Activated CD4-positive, alpha-beta T cell treated with anti-CD3 and anti-CD28 coated beads for 4 hours (primary cell): ENCODE results near the gene GNG14.
"Not testable (repeated sequence)": the region's sequence is repeated elsewhere in the genome, so short reads cannot be mapped to it uniquely, and the experiment has no call there.

Experiments used
- DNase-seq, 2 donors: peaks; one replicate each; pipeline ENCODE4 v3.0.0-alpha.2; 2020

GNG14 gene

DNA sequence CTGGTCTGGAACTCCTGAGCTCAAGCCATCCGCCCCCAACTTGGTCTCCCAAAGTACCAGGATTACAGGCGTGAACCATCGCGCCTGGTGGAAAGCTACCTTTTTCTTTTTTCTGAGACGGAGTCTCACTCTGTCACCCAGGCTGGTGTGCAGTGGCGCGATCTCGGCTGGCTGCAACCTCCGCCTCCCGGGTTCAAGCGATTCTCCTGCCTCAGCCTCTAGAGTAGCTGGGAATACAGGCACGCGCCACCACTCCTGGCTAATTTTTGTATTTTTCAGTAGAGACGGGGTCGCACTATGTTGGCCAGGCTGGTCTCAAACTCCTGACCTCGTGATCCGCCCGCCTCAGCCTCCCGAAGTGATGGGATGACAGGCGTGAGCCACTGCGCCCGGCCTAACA, 9.6 kb downstream of the GNG14 start:
- DNase-seq = not testable (repeated sequence)

DNA sequence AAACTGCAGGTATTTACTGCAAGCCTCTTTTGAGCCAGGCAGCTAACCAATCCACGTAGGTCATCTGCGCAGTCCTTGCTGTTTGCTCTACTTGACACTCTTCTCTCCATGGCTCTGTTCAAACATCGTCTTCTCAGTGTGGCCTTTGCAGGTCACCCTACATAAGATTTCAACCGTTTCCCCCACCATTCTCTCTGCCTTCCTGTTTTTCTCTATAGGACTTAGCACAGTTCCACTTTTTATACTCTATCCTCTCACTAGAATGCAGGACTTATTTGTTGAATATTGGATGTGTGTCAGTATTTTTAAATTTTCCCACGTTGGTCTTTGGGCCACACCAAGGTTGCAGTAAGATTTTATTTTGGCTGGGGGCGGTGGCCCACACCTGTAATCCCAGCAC, 10.3 kb downstream of the GNG14 start:
- DNase-seq = no peak

DNA sequence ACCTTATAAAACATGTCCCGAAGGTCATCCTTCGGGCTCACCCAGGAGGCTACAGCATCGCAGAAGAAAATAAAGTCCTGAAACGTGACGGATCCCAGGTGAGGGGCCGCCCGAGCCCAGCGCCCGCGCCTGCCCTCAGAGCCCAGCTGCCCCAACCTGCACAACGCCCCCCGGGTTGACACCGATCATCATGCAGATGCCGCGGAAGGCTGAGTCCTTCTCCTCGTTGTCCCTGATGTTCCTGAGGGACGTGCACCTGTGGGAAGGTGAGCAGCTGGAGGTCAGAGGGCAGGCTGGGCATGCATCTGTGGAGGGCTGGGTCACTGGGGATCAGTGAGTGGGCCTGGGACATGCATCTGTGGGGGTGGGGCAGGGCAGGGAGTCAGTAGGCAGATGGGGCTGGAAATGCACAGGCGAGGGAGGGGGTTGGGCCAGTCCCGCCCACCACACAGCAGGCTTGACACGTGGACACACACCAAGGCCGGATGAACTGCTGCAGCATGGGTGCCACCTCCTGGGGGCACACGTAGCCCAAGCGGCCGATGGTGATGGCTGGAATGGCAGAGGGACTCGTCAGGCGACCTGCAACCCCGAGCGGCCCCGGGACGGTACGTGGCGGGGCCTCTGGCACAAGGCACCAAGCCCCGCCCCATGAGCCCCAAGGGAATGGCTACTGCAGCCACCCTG, 13.9 kb downstream of the GNG14 start:
- DNase-seq = no peak

DNA sequence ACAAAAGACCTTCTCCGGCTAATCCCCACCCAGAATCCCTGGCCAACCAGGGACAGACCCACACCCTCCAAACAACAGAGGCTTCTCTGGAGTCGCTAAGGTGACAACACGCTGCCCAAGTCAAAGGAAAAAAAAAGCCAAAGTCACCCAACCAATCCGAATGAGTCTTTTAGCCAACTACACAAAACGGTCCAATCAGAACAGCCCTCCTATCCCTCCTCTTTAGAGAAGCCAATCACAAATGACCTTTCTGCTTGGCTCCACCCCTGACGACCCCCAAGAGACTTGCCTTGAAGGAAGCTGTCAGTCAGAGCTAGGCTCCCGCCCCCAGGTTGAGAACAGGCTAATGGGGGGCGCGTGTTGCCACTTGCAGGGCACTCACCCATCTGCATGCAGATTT, 15.2 kb downstream of the GNG14 start:
- no peak for DNase-seq

DNA sequence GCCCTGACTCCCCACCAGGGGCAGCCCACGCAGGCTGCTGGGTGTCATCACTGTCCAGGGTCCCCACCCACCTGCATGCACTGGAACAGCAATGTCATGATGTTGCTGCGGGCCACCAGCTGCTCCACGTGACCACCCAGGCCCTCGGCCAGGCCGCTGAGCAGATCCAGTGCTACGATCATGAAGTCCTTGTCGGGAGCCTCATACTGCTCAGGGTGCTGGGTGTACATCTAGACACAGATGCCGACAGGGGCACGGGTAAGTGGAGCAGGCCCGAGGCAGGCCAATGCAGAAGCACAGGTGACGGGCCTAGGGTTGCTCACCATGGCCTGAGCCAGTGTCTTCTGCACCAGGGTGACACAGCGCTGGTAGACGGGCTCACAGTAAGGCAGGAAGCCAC, 17.4 kb downstream of the GNG14 start:
- DNase-seq = no peak

DNA sequence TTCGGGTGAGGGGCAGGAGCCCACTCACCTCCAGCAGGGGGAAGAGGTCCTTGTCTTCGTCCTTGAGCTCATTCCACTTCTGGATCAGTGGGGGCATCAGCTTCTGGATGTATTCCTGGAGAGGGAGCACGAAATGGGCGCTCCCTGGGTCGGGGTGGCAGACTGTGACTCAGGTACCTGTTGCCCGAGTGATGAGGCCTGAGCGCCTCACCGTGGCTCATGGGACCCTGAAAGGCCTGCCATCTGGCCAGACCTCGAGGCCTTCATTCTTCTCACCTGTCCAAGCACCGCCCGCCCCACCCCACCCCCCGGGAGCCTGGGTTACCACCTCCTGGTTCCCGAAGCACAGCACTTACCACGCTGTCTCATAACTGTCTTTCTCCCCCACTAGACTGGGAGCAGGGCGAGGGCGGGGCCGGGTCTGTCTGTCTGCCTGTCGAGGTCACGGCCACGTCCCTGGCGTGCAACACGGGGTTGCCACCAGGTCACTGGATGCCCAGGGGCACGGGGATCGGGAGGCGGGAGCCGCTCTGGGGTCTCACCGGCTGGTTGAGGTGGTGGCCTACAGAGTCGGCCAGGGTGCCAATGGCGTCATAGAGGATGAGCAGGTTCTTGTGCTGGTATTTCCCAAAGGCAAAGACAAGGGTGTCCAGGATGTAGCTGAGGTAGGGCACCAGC, 18.0 kb downstream of the GNG14 start:
- no peak for DNase-seq

DNA sequence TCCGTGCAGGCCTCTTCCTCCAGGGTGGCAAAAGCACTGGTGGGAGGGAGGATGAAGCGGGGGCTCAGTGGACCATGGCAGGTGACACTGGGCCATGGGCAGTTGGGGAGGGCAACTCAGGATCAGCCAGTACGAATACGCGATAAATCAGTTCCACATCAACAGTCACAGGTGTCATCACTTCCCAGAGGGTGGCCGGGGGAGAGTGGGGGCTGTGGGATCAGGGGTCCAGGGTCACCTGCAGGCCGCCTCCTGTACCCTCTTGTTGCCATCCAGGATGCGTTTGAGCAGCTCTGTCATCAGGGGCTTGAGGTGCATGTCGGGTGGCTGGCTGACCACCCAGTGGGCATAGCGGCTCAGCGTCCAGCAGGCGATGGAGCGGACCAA, 18.5 kb downstream of the GNG14 start:
- no peak for DNase-seq

DNA sequence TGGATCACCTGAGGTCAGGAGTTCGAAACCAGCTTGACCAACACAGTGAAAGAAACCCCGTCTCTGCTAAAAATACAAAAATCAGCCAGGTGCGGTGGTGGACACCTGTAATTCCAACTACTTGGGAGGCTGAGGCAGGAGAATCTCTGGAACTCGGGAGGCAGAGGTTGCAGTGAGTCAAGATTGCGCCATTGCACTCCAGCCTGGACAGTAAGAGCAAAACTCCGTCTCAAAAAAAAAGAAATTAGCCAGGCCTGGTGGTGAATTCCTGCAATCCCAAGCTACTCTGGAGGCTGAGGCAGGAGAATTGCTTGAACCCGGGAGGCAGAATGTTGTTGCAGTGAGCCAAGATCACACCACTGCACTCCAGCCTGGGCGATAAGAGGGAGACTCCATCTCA, 20.8 kb downstream of the GNG14 start:
- DNase-seq = no peak

DNA sequence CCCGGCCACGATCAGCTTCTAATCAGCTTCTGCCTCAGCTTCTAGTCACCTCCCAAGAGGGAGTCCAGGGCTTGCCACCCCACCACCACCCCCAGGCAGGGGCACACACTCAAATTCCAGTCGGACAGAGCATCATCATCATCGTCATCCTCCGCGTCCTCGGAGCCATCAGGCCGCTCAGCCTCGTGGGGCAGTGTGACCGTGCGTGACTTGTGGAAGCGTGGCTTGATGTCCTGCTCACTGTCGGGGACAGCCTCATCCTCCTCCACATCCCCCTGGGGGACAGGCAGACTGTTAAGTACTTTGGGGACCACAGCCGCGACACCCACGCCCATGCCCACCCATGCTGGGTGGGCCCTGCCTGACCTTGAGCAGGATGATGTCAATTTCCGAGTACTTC, 23.4 kb downstream of the GNG14 start:
- DNase-seq = no peak

DNA sequence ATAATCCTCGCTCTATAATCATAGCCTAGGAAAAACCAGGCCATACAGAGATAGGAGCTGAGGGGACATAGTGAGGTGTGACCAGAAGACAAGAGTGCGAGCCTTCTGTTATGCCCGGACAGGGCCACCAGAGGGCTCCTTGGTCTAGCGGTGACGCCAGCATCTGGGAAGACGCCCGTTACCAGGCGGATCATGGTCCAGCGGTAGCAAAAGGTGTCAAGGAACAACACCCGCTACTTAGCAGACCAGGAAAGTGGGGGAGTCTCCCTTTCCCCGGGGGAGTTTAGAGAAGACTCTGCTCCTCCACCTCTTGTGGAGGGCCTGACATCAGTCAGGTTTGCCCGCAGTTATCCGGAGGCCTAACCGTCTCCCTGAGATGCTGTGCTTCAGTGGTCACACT, 24.3 kb downstream of the GNG14 start:
- not testable (repeated sequence) for DNase-seq

DNA sequence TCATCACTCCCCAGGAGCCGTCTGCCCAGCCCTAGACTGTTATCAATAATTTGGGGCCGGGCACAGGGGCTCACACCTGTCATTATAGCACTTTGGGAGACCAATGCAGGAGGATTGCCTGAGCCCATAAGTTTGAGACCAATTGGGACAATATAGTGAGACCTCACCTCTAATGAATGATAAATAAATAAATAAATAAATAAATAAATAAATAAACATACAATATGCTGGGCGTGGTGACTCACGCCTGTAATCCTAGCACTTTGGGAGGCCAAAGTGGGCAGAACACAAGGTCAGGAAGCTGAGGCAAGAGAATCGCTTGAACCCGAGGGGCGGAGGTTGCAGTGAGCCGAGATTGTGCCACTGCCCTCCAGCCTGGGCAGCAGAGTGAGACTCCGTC, 25.5 kb downstream of the GNG14 start:
- not testable (repeated sequence) for DNase-seq

DNA sequence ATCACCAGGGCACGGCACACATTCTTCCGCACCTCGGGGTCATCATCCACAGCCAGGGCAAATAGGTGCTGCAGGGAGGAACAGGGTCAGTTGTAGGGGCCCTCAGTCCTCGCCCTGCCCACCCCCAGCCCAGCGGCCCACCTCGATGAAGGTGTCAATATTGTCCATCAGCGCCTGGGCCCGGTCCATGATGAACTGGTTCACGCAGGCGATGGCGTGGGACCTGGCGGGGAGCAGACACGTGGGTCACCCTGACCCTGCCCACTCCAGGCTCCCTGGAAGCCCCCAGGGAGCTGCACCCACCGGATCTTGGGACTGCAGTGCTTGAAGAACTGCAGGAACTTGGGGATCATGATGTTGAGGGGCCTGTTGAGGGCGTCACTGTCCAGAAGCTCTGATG, 27.3 kb downstream of the GNG14 start:
- no peak for DNase-seq

DNA sequence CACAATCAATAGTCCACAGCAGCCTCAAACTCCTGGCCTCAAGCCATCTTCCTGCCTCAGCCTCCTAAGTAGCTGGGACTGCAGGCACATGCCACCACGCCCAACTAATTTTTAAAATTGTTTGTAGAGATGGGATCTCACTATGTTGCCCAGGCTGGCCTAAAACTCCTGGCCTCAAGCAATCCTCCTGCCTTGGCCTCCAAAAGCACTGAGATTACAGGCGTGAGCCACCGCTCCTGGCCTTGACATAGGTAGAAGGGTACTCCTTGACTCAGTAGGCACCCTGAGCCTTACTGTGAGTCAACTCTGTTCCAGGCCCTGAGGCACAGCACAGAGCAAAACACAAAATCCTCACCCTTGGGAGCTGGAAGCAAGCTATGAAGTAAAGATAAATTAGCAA, 28.1 kb downstream of the GNG14 start:
- DNase-seq = no peak

DNA sequence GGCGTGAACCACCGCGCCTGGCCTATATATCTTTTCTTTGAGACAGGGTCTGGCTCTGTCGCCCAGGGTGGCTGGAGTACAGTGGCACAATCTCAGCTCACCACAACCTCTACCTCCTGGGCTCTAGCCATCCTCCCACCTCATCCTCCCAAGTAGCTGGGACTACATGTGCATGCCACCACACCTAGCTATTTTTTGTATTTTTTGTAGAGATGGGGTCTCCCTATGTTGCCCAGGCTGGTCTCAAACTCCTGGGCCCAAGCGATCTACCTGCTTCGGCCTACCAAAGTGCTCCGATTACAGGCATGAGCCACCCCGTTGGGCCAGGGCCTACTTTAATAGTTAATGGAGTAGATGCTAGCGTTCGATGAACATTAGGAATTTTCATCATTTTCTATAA, 32.5 kb downstream of the GNG14 start:
- DNase-seq = no peak

DNA sequence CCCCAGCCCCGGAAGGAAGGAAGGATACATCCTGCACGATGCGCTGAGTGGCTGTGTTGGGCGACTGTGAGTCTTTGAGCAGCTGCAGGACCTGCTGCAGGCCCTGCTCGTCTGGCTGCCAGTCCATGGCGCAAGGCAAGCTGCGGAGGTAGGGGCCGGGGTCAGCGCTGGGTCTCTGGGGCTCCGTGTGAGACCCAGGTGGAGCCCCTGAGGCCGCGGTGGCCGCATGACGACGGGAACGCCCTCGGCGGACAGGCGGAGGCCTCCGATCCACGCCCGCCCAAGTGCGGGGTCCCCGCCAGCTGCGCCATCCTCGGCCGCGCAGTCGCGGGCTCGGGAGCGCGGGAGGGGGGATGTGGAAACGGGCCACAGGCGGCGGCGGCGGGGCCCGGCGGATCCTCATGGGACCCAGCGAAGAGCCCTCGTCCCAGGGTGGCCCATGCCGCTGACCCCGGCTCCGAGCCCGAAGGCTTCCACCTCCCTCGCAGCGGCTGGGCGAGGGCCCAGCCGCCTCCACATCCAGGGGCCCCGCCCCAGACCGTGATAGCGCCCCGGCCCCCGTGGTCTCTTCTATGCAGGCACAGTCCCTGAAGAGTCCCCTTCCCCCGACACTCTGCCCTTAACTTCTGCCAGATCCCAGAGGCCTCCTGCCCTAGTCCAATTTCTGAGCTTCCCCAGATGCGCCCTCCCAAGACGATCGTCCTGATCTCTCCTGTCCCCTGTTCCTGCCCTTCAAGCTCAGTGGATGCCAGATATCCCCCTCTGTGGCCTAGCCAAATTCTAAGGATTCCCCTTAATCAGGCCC, 33.3 kb downstream of the GNG14 start:
- peak in 1 of 2 donors; percentile 18 for DNase-seq

DNA sequence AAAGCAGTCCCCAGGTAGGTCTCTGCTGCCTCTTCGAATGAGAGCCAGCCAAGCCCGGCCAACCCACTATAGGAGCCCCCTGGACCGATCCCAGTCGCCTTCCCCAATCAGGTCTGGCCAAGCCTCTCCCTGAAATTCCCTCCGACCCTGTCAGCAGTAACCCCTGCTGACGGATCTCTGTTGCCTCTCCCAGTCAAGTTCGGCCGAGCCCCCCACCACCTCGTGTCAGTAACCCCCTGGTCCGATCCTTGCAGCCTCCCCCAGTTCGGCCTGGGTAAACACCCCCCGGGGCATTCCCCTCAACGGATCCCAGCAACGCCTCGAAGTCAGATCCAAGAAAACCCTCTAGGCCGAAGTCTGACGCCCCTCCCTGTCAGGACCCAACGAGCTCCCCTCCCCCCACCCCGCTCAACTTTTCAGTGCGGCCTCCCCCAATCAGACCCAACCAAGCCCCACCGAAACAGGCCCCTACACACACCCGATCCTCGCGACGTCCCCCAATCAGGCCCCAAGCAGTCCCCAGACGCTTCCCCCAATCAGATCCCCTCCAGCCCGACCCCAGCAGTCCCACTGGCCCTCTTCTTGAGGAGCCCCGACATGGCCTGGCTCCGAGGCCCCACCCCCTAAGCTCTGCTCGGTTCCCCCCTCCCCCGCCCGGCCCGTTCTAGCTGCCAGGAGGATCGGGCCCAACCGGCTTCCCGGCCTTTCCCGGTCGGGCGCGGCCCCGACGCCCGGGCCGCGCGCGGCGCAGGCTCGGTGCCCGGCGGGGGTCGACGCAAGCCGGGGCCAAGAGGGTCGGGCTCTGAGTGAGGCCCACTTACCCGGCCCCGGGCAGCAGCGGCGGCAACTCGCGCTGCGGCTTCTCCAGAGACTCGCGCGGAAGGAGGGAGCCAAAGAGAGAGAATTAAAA, 34.1 kb downstream of the GNG14 start:
- DNase-seq = peak; percentile 57 to 58

DNA sequence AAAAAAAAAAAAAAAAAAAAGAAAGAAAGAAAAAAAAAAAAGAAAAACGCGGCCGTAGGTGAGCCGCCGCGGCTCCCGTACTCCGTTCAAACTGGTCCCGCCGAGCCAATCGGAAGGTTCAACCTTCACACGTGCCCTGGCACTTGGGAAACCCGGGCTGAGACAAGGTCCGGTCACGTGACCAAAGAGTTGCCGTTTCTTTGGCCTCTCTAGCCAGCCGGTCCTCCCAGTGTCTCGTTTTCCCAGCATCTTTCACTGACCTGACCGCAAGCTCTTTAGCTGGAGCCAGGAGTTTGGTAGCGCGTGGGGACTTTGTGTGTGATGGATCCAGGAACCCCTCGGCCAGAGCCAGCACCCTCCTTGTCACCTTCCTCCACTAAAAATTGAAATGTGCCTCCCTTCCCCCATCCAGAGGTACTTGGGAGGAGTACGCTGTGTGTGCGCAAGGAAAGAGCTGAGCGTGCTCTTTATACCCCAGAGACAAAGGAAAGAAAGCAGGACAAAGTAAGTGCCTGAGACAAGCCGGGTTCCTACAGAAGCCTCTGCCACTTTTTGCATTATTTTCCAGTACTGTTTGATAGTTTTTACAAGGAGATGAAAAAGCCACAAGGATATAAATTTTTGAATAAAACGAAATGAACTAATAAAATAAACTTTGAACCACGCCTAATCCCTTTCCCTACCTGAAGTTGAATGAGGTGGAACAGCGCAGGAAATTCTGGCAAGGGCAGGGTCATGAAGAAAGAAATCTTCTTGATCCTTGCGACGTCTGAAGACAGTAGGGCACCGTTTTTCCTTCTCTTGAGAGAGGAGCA, 35.0 kb downstream of the GNG14 start:
- DNase-seq = peak; percentile 93 to 94

DNA sequence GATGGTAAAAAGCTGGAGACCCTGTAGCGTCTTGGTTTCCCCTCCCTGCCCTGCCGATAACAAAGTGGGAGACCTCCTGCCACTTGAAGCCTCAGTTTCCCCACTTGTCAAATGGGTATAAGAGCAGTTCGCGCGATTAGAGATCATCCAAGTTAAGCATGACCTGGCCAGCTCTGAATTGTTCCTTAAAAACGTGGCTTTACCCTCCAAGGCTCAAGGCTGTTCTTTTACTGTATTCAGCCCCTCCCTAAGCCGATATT, 35.5 kb downstream of the GNG14 start:
- DNase-seq = no peak

DNA sequence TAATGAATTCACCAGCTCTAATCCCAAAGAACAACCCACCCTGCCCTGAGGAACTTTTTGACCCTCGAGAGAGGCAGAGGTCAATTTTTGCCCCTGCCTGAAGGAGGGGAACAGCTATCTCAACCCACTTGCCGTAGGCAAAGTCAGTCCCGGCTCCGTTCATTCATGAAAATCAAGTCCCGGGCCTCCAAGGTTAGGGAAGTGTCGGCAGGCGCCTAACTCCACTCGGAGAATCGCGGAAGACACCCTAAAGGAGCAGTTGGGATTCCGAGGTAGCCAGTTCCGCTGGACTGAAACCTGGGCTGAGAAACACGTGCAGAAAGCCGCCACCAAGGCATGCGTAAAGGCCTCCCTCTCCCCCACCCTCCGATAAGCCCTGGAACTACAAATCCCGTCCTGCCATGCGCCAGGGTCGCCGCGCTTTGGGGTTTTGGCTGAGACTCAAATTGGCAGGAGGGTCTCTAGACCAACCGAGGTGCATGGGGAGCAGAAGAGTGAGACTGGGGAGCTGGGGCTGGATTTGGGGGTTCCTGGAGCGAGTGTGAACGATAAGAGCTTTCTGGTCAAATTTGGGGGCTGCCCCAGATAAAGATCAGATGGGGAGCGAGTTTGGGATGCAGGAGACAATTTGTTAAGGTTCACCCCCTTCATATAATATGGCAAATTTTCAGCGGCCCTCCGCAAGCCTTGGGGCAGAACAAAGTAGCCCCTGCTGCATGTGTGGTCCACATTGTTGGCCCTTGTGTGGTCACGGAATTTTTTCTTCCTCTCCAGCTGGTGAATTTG, 36.0 kb downstream of the GNG14 start, which contains the start of gene TNPO2:
Gene TNPO2, minus strand, starts transcription at position 292 of the 786 bp plus-strand sequence. CDS start 2,955 bp downstream, outside the sequence.
- peak; percentile 68 for DNase-seq

DNA sequence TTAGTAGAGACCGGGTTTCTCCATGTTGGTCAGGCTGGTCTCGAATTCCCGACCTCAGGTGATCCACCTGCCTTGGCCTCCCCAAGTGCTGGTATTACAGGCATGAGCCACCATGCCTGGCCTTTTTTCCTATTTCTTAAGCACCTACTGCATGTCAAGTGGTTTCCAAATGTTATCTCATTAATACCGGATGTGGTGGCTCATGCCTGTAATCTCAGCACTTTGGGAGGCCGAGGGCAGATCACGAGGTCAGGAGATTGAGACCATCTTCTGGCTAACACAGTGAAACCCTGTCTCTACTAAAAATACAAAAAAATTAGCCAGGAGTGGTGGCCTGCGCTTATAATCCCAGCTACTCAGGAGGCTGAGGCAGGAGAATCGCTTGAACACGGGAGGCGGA, 37.8 kb downstream of the GNG14 start:
- not testable (repeated sequence) for DNase-seq

DNA sequence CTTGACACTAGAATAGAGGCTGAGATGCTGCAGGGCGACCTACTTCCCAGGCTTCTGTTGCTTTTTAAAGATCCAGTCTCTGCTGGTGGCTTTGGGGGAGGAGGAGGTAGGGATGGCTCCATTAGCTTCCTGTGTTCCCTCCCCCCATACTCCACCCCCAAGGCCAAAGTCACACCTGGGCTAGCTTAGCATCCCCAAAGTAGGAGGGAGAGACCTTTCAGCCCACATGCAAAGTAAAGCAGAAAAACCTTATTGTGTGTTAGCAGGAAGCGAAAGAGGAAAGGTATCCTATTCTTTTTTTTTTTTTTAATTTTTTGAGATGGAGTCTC, 39.2 kb downstream of the GNG14 start:
- DNase-seq = no peak
